DMS114 treated with DMSO at 0.1 percent for 48 hours (cell line): ENCODE data around the gene SLC44A4.
"Not testable (repeated sequence)": the region's sequence is repeated elsewhere in the genome, so short reads cannot be mapped to it uniquely, and the experiment has no call there.

ENCODE experiments used
- DNase-seq: peaks from one replicate; lab custom pipeline; 2025; ENCODE audit not compliant: unreplicated experiment; lab: John Stamatoyannopoulos, UW

SLC44A4 gene

DNA sequence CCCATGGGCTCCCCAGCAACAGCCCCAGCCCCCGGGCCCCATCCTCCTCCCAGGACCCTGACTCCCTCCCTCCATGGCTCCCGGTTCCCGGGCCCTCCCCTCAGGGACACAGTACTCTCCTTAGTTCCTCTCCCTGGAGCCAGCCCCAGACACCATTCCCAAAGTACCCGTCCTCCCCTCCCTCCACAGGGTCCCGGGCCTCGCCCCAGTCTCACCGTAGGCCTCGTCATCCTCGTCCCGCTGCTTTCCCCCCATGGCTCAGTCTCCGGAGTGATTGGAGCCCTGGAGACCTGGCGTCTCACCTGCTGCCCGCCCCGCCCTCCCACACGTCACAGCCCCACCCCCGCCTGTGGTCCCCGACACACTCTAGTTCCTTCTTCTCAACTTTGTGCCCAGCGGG, at the start of gene SLC44A4:
TSS of gene SLC44A4 (minus strand) at position 272 of the 400 bp plus-strand sequence. CDS start at position 255, 17 bp downstream.
- no peak for DNase-seq

DNA sequence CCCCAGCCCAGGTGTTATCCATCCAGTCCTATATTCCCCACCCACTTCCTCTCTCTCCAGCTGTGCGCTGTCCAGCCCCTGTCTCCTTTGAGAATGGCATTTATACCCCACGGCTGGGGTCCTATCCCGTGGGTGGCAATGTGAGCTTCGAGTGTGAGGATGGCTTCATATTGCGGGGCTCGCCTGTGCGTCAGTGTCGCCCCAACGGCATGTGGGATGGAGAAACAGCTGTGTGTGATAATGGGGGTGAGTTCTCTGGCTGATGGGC, 49.8 kb upstream of the SLC44A4 start:
- no peak for DNase-seq

DNA sequence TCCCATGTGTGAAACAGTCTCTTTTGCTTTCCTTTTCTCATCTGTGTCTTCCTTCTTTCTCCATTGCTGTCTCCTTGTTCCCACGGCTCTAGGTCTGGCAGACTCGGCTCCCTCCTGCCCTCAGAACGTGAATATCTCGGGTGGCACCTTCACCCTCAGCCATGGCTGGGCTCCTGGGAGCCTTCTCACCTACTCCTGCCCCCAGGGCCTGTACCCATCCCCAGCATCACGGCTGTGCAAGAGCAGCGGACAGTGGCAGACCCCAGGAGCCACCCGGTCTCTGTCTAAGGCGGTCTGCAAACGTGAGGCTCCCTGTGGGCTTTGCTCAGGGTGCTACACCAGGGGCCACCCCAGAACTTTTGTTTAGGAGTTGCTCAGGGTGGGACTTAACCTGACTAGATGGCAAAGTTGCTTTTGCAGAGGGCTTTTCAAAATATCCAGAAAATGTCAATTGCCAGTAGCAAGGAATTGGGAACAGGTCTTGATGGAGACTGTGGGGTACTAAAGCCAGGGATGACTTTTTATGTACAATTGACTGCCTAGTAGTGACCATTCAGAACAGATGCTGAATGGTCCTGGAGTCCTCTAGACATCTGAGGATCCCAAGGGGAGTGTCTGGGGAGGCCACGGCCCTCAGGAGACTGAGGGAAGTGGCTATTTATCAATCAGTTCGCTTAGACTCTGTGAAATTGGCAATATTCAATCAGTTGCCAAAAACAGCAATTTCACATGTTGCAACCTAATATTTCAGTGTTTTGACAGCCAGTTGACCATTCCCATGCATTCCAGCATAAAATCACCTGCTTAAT, 49.3 kb upstream of the SLC44A4 start:
- DNase-seq, result no peak

DNA sequence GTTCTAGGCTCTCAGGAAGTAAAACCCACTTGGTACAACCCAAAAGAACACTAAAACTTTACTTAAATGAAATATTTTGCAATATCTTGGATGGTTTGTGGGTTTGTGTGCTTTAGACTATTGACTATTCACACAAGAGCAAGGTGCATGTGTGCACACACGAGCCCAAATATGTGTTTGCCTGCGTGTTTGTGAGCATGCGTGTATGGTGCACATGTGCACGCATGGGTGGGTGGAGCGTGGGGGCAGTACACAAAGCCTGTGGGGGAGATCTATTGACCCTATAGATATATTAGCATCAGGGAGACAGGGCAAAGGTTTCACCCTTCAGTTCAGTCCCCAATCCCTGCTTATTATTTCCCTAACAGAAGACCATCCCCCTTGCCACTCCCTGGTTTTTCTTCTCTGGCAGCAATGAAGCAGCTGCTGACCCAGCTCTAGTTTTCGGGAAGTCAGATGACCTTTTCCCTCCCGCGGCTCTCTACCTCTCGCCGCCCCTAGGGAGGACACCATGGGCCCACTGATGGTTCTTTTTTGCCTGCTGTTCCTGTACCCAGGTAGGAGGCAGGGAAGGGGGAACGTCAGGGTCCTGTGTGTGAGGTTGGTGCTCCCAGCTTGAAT, 48.6 kb upstream of the SLC44A4 start, which contains the start of gene C2:
TSS of gene C2 (plus strand) at position 476 of the 621 bp plus-strand sequence. CDS start at position 512, 36 bp downstream.
- no peak for DNase-seq

DNA sequence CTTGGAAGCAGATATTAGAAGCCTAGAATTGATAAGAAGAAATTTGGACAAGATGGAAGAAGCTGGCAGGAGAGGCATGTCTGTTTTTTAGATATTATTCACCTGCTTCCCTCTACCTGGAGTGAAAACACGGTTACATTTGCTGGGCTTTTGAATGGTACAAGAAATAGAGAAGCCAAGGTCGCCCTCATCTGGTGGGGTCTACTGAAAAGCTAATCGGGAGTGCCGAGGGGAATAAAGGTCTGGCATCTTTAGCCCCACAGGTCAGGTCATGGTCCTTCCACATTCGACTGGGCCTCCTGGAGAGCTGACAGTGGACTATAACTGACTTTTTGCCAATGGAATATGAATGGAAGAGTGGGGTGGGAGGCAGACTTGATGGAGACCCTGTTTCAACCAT, 44.1 kb upstream of the SLC44A4 start:
- DNase-seq, result no peak

DNA sequence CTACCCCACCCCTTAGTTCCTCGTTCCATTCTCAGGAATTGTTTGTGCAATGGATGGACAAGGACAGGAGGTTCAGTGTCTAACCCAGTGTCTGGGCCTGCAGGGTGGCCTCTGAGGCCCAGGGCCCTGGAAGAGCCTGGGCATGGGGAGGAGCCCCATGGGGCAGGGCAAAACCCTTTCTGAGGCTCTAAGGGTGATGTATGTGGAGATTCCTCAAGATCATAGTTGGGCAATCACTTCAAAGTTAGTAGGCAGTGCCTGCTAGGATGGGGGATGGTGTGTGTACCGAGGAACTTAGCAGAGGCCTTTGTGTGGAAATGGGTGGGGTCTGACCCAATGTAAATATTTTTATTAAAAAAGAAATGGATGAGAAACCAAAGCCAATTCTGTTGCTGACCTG, 42.0 kb upstream of the SLC44A4 start:
- DNase-seq, result no peak

DNA sequence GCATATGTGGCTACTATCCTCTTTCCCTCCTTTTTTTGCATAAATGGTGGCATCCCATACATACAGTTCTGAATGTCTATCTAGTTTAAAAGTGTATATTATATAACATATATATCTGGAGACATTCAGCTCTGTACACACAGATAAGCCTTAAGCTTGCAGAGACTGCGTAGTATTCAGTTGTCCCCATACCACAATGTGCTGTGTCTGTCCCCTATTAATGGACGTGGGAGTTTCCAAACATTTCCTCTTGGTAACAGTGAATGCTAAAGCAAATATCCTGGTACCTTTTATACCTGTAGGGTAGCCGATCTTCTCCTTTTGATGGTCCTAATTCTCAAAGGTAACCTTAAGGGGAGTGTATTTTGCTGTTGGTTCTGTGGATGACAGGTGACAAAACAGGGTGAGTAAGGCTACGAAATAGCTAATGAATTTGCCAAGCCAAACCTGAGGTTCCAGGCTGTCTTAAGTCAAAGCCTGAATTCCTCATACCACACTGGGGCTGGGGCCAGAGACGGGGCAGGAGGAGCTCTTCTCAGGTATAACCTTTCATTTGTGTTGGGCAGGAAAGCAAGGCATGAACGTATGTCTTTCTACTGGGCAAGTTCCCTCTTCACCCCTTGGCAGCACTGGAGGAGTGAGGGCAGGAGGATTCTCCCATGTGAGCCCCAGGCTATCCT, 41.0 kb upstream of the SLC44A4 start:
- no peak for DNase-seq

DNA sequence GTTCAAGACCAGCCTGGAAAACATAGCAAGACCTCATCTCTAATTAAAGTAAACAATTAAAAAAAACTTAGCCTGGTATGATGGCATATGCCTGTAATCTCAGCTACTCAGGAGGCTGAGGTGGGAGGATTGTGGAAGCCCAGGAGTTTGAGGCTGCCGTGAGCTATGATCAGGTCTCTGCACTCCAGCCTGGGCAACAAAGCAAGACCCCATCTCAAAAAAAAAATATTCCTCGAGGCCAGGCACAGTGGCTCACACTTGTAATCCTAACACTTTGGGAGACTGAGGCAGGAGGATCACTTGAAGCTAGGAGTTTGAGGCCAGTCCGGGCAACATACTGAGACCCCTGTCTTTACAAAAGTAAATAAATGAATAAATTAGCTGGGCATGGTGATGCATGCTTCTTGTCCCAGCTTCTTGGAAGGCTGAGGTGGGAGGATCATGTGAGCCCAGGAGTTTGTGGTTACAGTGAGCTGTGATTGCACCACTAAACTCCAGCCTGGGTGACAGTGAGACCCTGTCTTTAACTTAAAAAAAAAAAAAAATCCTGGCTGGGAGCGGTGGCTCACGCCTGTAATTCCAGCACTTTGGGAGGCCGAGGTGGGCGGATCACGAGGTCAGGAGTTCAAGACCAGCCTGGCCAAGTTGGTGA, 39.4 kb upstream of the SLC44A4 start:
- no peak for DNase-seq

DNA sequence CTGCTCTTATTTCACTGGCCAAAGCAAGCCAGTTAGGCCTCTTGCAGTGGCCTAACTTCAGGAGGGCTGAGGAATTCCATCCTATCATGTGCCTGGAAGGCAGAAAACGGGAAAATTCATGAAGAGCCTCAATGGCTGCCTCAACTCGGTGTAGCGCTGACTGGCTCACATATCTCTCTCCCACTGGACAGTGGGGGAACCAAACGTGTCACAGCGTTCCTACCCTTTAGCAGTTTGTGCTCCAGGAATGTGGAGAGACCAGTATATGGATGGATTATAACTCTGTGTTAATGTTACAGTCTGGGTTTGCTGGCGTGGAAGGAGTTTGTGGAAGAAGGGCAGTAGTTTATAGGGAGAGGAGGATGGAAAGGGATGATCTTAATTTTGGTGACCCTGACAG, 37.0 kb upstream of the SLC44A4 start:
- DNase-seq, result no peak

DNA sequence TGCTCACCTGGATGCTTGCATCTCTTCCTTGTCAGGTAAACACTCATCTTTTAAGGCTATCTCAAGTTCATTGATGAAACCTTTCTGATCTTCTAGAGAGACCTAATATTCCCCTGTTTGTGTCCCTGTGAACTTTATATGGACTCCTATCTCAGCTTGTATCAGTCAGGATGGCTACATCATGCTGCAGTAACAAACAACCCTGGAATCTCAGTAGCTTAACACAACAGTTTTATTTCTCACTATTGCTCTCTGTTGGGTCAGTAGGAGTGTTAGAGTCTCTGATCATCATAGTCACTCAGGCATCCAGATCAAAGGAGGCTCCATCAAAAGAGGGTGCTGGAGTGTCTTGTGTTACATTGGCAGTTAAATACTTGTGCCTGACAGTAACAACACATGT, 36.6 kb upstream of the SLC44A4 start:
- DNase-seq, result no peak

DNA sequence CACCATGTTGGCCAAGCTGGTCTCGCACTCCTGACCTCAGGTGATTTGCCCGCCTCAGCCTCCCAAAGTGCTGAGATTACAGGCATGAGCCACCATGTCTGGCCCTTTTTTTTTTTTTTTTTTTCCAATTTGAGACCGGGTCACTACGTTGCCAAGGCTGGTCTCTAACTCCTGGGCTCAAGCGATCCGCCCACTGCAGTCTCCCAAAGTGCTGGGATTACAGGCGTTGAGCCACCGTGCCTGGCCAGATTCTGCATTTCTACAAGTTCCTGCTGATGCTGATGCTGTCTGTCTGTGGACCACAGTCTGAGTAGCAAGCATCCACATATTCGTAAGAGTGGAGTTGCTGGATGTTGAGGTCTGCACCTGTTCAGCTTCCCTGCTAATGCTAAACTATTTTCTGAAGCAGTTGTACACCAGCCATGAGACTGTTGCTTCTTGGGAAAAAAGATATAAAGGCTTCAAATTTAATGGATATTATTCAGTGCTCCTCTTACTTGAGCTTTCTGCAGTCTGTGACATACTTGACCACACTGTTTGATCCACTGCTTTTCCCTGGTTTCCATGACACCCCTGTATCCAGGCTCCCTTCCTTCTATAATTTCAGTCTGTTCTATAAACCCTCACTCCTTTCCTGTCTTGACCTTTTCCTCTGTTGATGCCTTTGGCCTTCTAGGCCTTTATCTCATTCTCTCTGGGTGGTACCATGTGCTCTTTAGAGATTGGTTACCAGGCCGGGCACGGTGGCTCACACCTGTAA, 33.2 kb upstream of the SLC44A4 start:
- DNase-seq, result no peak

DNA sequence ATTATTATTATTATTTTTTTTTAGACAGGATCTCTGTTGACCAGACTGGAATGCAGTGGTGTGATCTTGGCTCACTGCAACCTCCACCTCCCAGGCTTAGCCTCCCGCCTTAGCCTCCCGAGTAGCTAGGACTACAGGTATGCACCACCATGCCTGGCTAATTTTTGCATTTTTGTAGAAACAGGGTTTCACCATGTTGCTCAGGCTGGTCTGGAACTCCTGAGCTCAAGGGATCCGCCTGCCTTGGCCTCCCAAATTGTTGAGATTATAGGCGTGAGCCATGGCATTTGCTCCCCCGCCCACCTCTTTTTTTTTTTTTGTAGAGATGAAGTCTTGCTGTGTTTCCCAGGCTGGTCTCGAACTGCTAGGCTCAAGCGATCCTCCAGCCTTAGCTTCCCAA, 30.5 kb upstream of the SLC44A4 start:
- DNase-seq, result not testable (repeated sequence)

DNA sequence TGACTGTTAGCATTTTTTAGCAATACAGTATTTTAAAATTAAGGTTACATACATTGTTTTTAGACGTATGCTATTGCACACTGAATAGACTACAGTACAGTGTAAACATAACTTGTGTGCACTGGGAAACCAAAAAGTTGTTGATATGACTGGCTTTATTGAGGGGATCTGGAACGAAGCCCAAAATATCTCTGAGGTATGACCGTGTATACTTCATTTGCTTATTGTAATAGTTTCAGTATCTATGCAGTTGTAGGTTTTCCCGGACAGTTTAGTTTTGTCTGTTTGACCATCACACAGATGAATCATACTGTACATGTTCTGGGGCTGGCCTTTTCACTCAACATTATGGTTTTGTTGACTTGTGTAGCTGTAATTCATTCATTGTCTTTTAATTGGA, 30.0 kb upstream of the SLC44A4 start:
- DNase-seq, result no peak

DNA sequence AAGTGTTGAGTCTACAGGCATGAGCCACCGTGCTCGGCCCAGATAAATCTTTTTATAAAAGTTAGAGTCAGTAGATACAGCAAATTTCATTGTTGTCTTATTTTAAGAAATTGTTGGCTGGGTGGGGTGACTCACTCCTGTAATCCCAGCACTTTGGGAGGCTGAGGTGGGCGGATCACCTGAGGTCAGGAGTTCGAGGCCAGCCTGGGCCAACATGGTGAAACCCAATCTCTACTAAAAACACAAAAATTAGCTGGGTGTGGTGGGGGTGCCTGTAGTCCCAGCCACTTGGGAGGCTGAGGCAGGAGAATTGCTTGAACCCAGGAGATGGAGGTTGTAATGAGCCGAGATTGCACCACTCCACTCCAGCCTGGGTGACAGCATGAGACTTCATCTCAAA, 29.5 kb upstream of the SLC44A4 start:
- DNase-seq, result not testable (repeated sequence)

DNA sequence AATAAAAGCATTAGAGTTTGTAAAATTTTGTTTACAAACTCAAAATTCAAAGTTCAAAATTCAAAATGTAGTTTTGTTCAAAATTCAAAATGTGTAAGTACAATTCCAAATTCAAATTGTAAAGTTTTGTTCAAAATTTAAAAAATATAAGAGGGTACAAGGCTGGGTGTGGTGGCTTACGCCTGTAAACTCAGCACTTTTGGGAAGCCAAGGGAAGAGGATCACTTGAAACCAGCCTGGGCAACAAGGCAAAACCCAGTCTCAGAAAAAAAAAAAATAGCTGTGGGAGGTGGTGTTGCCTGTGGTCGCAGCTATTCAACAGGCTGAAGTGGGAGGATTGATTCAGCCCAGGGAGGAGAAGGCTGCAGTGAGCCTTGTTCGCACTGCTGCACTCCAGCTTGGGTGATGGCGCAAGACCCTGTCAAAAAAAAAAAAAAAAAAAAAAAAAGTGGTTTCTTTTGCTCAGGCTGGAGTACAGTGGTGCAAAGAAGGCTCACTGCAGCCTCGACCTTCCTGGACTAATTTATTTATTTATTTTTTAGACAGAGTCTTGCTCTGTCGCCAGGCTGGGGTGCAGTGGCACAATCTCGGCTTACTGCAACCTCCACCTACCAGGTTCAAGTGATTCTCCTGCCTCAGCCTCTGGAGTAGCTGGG, 28.5 kb upstream of the SLC44A4 start:
- no peak for DNase-seq

DNA sequence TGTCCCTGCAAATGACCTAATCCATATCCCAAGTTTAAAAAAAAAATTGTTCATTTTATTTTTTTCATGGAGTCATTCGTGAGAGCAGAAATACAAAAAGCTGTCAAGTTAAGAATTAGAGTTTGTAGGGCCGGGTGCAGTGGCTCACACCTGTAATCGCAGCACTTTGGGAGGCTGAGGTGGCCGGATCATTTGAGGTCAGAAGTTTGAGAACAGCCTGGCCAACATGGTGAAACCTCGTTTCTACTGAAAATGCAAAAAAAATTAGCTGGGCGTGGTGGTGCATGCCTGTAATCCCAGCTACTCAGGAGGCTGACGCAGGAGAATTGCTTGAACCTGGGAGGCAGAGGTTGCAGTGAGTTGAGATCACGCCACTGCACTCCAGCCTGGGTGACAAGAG, 27.9 kb upstream of the SLC44A4 start:
- DNase-seq, result not testable (repeated sequence)

DNA sequence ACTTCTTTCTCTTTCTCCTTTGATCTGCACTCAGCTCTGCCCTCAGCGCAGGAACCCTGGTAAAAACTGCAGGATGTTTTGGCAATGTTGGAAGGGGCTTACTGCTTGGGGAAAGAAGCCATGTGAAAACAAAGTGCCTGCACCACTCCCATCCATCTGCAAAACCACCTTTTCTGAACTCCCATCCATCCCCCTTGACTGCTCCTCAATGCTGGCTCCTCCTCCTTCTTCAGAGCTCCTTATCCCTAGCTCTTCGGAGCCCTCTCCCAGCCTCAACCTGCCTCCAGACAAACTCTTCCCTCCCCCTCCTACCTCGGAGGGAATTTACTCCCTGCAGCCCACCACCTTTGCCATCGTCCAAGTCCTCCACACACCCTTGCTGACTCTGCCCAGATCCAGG, 27.3 kb upstream of the SLC44A4 start:
- DNase-seq, result no peak

DNA sequence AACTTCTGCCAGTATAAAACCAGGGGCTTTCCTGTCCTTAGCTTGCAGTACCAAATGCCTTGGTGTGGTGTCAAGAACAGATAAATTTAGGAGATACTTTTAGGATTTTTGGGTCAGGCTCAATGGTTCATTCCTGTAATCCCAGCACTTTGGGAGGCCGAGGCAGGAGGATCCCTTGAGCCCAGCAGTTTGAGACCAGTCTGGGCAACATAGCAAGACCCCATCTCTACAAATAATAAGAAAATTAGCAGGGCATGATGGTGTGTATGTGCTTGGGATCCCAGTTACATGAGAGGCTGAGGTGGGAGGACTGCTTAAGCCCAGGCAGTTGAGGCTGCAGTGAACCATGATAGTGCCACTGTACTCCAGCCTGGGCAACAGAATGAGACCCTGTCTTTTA, 26.2 kb upstream of the SLC44A4 start:
- DNase-seq, result no peak

DNA sequence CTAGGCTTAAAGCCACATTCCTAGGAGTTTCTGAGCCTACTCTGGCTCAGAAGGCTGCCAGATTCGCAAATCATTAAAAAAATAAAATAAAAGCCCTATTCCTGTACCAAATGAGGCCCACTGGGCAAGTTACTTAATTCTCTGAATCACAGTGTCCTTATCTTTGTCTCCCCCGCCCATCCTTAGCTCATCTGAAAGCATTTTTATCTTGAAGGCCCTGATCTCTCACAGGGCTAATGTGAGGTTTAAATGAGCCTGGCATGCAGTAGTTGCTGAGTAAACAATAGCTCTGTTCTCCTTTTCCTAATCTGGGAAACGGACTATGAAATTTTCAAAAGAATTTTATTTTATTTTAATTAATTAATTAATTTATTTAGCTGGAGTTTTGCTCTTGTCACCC, 25.2 kb upstream of the SLC44A4 start:
- DNase-seq, result no peak

DNA sequence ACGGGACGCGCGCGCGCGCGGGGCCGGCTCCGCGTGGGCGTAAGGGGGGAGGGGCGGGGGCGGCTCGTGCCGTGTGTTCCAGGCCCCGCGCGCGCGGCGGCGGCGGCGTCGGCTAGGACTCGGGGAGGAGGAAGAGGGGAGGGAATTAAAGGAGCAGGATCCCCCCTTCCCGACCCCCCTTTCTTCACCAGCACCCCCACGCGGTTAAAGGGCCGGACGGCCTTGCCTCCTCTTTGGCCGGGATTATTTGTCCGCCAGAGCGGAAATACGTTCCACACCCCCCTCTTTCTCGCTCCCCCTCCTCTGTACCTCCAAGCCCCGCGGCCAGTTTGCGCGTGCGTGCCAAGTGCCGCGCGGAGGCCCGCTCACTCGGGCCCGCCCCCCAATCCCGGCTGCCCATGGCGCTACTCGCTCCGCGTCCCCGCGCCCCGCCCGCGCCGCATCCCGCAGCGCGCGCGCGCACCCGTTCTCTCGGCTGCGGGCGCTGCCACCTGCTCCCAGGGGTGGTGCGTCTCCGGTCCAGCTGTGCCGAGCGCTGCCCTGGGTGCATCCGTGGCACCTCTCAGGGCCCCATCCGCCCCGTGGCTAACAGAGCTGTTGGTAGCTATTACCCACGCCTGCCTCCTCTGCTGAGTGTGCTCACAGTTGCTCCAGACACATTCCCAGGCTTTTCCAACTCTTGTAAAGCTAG, 23.3 kb upstream of the SLC44A4 start, which contains the start of gene ZBTB12:
TSS of gene ZBTB12 (minus strand) at position 134 of the 691 bp plus-strand sequence. CDS start 781 bp downstream, outside the sequence.
- DNase-seq, result peak; percentile 93
